Inflammatory macrophage treated with lipopolysaccharide for 1 hour (primary cell): ENCODE data around the gene MTREX.

Experiments
- DNase-seq, 2 donors: peaks; one replicate each; pipeline ENCODE4 v3.0.0-alpha.2; 2020 to 2022

The MTREX gene

GRCh38 chr5:55385846-55386245 is 78.1 kb downstream of the MTREX start:
- no peak for DNase-seq

GRCh38 chr5:55386356-55386755 is 78.6 kb downstream of the MTREX start:
- no peak for DNase-seq

DNA sequence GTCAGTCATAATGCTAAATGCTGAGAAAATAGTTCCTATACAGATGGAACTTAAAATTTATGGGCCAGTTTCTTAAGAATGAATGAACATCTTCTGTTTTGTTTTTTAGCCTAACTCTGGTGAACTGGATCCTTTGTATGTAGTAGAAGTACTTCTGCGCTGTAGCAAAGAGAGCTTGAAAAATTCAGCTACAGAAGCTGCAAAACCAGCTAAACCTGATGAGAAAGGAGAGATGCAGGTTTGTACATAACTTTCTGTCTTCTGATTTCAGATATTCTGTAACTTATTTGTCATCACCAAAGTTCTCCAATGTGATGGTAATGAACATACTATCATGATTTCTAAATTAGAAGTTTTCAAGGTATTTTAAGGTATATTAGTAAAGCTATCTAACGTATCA is 80.1 kb downstream of the MTREX start:
- no peak for DNase-seq

DNA sequence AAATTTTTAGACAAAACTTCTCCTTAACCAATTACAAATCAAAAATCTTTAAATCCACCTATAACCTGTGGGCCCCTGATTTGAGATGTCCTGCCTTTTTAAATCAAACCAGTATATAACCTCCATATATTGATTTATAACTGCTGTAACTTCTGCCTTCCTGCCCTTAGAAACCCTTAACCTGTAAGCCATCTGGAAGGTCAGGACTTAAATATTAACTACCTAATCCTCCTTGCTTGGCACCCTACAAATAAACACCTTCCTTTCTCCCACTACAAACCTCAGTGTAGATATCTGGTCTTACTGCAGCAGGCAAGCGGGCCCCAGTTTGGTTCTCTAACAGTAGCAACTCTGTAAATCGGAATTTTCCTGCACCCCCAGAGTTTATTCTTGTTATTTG is 83.9 kb downstream of the MTREX start:
- no peak for DNase-seq

DNA sequence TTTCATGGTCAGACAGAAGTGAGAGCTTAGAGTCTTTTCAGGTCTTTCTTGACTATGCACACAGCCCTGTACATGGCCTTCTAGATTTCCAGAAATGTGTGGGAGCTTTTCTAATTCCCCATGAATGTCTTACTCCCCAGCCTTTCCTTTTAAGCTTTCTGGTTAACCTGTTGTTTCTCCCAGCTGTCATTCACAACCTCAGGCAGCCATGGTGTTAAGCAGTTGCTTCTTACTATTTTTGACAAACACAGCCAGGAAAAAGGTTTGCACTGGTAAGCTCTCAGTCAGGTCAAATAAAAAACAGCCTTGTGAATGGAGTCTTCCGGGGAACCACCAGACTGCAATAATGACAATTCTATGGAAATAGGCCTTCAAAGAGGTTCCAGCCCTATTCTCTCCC is 84.9 kb downstream of the MTREX start:
- DNase-seq: no peak

- DNase-seq: no peak
Measured at GRCh38 chr5:55393501-55394175, 85.8 kb downstream of the MTREX start.

DNA sequence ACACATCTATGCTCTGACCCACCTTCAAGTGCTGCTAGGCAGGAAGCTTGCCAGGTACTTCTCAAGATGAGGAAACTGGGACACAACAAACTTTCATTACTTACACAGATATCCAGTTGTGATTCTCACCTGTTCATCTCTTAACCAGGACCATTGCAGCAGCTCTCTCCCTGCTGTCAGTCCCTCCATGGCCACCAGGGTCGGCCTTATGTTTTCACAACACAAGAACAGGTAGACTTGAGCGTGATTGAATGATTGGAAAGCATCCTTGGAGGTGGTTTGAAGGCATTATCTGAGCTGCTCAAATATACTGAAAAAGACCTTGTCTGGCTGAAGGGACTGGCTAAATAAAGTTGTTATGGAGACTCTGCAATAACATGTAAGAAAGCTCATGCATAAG is 94.4 kb downstream of the MTREX start:
- DNase-seq: no peak

DNA sequence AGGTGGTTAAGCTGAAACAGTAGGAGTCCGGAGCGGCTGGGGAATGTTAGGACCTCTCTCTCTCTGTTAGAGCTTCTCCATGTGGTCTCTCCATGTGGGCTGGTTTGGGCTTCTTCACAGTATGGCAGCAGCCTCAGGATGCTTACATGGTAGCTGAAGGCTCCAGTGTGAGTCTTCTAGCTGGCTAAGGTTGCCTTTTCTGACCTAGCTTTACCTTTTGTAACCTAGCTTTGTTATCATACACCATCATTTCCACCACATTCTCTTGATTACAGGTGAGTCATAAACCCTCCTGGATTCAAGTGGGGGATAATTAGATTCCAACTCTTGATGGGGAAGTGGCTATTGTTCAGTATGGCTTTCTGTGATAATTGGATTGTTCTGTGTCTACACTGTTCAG is 98.5 kb downstream of the MTREX start:
- no peak for DNase-seq

GRCh38 chr5:55407059-55407684 is 99.4 kb downstream of the MTREX start:
- peak in 1 of 2 donors; percentile 9 for DNase-seq

- DNase-seq: no peak
Measured at GRCh38 chr5:55407984-55408383, 100.2 kb downstream of the MTREX start.

GRCh38 chr5:55409775-55410174 is 102.0 kb downstream of the MTREX start:
- no peak for DNase-seq

- peak; percentile 13 to 29 for DNase-seq
Measured at GRCh38 chr5:55410845-55411244, 103.1 kb downstream of the MTREX start.

GRCh38 chr5:55411876-55412275 is 104.1 kb downstream of the MTREX start:
- no peak for DNase-seq

DNA sequence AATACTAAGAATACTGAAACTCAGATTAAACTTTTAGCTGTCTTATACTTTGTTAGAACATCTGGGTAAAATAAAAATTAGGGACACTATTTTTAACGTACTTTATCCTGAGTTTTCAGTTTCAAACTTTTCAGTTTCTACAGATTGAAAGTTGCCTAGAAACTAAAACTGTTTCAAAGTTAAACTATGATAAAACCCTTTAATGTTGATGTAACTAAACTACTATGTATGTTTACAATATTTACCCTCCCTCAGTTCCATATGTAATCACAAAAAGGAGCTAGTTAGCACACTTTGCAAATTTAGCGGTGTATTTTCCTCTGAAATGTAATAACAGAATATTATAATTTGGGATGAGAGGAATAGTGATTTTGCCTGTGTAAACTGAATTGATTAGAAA is 105.9 kb downstream of the MTREX start:
- DNase-seq: no peak

- no peak for DNase-seq
Measured at GRCh38 chr5:55415071-55415470, 107.3 kb downstream of the MTREX start.

DNA sequence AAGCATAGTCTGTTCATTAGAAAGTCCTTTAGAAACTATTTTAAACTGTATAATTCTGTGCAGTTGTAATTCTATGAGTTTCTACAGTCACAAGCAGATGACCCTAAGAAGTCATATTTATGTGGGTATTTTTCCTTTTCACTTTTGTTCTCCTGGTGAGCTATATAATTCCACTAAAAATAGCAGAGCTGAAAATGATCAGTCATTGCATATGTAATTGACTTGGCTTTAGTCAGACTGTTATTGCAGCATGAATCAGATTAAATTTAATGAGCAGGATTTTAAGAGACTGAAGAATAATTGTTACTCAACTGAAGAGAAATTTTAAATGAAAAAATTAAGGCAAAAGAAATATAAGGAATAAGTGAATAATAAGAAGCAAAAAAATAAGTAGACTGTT is 108.5 kb downstream of the MTREX start:
- no peak for DNase-seq

DNA sequence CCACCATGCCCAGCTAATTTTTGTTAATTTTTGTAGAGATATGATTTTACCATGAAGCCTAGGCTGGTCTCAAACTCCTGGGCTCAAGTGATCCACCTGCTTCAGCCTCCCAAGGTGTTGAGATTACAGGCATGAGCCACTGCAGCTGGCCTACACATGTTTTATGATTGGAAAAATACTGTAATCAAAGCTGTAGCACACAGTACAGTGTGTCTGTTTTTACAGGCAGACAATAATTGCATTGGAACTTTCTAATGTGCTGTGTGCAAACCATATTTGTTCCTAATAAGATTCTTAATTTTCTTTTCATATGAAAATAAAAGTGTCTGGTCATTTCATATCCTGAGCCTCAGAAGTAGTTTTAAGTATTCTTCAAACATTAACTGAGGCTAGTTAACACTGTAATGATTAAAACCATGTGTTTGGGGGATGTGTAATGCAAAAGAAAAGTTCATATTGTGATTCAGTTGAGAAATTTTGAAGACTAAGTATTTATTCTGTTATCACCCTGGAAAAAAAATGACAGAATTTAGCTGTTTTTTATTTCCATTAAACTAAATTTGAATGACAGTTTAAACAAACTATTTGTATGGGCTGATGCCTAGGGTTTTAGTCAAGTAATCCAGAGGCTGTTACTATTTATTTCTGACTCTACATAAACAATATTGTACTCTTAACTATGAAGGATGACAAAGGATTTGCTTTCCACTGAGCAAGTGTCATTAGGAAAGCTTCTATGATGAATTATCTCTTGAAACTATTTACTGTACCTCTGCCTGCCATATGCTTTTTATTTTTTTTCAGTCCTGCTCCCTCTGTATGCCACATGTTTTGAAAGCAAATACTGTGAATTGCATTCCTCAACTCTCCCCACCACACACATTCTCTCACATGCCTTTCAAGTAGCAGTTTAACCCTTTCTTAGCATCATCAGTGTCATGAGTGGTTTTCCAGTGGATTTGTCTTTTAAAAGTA is 111.5 kb downstream of the MTREX start:
- DNase-seq: no peak

DNA sequence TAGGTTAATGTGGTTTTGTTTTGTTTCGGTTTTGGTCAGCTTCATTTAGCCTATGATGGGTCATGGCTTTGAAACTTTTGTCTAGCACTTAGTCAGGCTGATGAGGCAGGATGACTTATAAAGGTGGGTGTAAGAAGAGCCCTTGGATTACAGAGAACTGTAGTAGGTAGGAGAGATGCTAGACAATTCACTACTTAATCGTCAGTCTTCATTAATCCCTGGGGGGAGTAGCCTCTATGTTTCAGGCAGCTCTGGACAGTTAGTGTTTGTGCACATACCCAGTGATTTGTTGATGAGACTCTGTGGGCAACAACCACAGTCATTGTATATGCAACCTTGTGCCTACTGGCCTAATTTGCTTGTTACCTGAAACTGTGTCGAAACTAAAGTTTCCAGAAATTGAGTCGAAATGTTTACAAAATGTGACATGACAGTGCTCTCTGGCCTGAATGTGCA is 113.3 kb downstream of the MTREX start:
- DNase-seq: no peak

DNA sequence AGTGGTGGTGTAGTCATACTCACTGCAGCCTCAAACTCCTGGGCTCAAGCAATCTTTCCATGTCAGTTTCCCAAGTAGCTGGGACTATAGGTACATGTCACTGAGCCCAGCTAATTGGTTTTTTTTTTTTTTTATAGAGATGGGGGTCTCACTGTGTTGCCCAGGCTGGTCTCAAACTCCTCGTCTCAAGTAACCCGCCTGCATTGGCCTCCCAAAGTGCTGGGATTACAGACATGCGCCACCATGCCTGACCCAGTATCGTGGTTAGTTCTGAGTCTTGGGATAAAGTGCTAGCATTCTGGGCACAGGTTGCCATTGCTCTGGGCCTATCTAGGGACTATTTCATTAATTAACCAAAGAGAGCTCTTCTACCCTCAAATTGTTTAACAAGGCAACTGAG is 118.7 kb downstream of the MTREX start:
- DNase-seq: no peak

- no peak for DNase-seq
Measured at GRCh38 chr5:55427157-55427556, 119.4 kb downstream of the MTREX start.

- no peak for DNase-seq
Measured at GRCh38 chr5:55429221-55429612, 121.4 kb downstream of the MTREX start.

- no peak for DNase-seq
Measured at GRCh38 chr5:55429613-55430253, 121.9 kb downstream of the MTREX start.

- no peak for DNase-seq
Measured at GRCh38 chr5:55432549-55432948, 124.8 kb downstream of the MTREX start.
